ENCODE results near the gene FSHR.
A peak's percentile ranks its signal among the peaks of the same experiment; 100 is the strongest.

FSHR gene

DNA sequence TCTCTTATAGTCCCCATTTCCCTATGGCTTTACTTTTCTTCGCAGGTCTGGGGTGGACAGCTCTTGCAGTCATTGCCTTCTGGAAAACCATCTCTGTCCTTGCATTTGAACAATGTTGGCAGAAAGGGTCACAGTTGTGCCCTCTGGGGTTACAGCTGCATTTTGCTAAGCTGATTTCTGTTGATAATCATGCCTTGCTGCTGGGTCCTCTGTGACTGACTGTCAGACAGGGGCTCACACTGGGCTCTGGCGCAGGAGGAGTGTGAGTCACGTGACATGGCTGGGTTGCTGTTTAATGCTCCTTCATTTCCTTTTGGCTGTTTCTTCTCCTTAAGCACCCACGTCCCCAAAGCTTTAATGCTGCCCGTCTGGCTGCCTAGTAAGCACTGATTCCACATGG lies 202.2 kb downstream of the FSHR start:
- no peak for DNase-seq

DNA sequence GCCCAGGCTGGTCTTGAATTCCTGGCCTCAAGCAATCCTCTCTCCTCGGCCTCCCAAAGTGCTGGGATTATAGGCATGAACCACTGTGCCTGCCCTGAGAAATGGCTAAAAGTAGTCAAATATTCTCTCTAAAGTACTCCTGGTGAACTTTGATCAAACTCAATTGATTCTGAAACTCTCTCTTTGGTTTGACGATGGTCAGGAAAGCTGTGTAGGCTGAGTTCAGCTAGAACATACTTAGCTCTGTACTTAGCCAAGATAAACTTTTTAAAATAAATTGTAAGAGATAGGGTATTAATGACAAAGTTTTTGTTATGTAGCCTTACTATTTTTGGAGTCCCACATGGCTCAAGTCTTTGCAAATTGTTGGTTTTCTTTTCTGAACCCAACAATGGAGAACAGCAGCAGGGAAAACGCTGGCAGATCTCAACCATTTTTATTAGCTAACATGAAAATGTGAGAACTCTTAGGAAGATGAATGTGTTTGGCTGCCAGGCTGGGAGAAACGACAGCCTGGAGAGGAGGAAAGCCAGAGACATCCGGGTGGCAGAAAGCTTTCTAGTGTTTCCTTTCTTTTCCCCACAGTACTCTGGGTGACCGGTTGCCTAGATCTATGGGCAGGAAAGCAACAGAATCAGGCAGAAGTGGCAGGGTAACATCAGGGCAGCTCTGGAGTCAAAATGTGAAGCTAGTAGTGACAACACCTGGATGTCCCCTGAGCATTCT lies 205.8 kb downstream of the FSHR start:
- no peak for DNase-seq

DNA sequence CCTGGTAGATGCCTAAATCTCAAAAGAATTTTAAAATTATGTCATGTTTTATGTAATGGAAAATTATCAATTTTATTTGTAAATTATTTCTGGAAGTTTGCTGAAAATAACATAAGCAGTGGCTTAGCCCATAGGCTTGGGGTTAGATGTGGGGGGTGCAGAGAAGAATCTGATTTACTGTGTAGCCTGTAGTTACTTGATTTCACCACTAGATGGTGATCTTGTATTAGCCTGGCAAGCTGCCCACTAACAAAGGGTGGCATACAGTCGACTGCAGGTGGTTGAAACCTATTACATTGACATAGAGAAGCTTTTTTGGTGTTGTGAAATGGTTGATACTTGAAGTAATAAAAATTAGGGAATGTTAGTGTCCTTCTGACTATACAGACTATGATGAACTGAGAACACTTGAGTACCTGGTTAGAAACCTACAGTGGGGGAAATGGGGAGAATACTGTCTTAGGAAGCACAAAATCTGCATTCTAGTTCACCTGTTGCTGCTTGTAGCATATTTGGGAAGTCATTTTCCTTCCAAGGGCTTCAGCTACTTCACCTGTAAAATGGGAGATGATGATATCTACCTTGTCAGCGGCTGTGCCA lies 207.8 kb downstream of the FSHR start:
- peak; percentile 38 for DNase-seq

DNA sequence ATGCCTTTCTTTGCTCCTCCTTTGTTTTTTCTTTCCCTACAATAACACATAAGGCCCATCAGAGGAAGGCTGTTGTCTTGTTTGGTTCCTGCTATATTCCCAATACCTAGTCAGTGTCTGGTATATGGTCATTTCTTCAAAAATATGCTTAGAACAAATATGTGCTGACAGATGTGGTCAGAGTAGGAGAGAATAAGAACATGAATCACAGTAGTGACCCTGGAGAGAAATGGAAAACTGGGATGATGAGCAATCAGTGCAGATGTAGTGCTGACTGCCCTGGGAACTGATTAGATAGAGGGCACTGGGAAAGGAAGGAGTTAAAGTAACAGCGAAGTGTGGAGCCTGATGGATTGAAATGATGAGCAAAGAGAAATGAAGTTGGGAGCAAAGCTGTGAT lies 209.4 kb downstream of the FSHR start:
- no peak for DNase-seq

DNA sequence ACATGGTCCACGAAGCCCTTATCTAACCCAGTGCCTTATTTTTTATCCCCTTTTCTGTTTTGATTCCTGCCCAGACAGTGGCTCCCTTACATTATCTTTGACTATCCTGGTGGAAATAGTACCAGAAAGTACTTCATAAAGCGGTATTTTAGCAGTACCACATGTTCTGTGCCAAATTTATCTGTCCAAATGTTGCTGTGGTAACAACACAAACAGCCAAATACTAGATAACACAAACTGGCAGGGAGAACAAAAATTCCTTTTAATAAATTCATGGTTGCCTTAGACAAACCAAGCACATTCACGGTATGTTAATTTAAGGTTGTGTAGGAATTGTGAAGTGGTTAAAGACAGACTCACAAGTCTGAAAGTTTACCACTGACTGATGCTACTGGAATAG lies 210.9 kb downstream of the FSHR start:
- no peak for DNase-seq

DNA sequence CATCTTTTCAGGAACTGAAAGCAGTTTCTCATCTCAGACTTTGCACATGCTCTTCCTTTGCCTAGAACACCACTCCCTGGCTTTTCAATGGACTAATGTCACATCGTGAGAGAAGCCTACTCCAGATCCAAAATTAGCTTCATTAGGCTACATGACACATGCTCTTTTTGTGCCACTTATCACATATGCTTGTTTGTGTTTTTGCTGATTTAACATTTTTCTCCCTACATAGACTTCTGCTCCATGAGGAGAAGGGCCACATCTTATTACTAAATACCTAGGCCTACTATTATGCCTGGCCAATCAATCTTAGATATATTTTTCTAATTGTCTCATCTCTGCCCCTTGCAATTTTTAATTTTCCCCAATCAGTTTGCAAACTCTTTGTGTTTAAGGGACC lies 212.4 kb downstream of the FSHR start:
- DNase-seq = no peak

DNA sequence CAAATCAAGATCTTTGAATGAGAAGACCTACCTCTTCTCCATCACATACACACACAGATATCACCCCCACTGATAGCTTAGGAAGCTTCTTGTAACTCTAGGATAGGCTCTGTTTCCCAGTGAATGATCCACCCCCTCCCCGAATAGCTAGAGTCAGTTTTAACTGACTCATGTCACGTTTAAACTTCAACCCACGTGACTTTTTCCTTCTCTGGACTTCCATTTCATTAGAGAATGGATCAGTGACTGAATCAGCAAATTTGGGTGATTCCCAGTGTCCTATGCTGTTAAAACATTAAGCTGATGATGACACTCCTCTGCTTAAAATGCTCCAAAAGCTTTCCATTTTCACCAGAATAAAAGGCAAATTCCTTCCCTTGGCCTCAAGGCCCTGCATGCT lies 212.9 kb downstream of the FSHR start:
- DNase-seq = no peak

DNA sequence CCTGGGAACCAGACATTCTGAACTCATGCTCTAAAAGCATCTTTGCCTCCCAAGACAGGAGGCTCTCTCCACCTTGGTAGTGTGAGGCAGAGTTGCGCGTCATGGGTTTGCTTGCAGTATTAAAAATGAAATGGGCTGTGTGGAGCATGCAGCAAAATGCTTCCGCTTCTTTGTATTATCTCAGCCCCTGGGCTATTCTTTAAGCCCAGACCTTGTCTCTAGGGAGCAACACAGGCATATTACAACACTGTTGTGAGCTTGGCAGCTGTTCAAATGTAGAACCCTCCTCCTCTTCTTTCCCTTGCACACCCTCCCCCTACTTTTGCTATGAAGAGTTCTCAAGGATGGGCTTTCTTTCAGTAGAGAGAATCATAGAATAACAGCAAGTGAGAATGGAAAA lies 213.7 kb downstream of the FSHR start:
- no peak for DNase-seq

DNA sequence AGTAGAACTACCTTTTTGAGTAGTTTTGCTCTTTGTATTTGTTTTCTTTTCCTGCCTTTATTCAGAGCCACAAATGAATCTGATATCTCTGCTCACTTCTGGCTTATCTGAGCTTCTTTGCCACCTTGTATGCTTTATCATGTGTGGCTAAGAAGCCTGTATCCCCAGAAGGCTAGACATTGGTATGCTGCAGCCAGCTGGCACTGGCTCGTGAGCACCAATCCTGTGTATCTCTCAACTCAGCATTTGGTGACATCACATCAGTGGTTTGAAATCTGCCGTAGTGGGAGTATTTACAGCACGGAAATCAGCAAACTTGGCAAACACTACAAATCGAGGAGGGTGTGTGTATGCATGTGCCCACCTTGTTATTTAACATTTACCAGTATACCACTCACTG lies 215.1 kb downstream of the FSHR start:
- no peak for DNase-seq

DNA sequence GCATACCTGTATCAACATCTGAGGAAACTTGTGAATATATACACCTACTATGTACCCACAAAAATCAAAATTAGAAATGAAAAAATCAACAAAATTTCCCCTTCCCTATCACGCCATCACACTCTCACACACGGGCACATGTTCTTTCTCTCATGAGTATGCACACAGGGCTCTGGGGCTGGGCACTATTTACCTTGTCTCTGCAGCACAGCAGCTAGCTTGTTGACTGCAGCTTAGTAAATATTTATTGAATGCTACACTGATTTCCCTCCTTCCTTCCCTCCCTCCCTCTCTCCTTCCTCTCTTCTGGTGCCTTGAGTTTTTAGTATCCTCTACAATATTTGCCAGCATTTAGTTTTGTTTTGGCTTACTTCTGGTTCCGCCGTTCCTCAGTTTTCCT lies 216.1 kb downstream of the FSHR start:
- DNase-seq = no peak

DNA sequence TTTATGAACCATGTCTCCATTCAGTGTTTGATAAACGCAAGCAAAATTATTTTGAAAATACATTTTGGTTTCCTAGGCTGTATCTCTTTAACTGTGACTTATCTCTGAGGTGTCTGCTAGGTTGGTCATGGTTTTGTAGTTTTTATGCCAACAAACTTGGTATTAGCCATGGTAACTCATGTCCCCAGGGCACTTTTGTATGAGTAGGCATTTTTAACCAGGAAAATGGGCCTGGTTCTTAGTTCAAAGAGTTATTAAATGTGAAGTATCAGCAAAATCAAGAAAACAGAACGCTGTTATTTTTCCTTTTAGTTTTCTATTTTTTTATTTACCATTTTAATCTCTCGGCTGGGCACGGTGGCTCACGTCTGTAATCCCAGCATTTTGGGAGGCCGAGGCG lies 219.5 kb downstream of the FSHR start:
- no peak for DNase-seq

DNA sequence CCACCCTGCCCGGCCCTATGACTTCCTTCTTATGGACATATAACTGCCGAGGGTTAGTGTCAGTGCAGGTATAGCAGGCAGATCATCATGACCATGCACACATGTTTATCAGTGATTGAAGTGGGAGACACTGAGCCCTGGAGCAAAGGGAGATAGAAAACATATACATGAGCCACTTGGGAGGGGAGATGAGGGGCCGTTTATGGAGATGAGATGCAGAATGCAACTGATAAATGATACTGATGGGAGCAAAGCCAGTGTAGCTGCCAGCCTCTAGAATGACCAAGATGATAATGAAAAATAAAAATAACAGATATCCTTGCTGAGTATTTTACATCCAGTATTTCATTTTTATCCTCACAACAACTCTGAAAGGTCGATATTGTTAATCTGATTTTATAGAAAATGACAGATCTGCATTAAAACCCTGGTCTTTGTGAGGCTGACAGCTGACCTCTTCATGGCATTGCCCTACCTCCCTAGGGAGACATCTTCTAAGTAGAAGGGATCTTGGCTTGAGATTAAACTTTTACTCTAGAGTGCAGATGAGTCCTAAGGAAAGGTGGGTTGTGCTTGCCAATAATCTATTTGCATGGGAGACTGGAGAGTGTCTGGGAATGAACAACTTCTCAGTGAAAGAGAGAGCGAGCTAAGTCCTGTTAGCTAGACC lies 220.4 kb downstream of the FSHR start:
- DNase-seq = no peak

DNA sequence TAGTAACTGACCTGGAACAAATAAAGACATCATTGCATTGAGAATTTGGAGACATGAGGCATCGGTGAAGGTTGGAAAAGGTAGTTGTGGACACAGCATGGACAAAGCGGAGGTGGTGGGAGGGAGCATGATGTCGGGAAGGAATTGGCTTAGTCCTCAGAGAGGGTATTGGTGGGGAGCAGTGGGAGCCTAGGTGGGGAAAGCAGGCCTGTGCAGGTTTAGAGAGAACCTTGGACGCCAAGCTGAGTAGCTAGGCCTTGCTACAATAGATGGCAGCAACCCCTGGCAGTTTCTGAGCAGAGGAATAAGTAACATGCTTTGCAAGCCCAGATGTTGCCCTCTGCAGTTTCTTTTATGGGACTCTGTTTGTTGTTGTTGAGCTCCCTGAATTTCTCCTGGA lies 221.6 kb downstream of the FSHR start:
- DNase-seq = no peak

DNA sequence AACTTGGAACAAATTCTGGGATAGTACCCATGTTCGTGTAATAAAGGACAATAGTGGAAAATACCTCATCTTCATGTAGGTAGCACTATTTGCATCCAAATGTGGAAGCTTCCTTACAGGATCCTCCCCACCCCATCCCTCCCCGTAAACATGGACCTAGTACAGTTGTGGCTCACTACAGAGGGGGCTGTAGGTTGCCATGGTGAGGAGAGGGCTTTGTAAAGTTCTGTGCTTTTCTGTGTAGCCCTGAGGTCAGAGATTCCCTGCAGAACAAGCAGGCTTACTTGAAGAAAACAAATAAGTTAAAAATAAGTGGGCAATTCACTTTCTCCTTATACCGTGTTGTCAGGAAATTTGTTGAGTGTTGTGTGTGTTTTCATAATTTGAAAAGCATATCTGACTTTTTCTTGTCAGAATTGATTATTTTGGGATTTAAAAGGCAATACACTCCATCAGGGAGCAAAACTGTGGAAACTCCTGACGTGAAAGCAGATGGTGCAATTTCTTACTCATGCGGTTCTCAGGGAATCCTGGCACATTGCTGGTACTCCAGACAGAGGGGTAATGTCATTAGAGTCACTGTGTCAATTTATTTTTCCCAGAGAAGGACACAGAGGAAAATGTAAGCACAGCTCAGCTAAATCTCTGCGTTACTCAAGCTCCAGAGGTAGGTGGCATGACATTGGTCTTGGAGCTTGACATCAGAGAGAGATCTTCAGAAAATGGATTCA lies 224.6 kb downstream of the FSHR start:
- no peak for DNase-seq

DNA sequence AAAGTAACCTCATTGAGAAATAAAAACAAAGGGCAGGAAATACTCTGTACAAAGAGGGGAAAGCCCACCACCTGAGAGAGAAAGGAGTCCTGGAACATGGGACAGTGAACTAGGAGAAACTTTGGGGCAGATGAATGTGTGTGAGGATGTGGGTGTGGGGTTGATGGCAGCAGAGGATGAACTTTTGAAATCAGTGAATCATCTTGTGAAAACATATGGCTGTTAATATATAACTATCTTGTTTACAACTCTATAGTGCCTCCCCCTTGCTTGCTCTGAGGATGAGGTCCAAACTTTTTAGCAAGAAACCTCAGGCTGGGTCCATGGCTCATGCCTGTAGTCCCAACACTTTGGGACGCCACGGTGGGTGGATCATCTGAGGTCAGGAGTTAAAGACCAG lies 227.0 kb downstream of the FSHR start:
- DNase-seq = no peak

DNA sequence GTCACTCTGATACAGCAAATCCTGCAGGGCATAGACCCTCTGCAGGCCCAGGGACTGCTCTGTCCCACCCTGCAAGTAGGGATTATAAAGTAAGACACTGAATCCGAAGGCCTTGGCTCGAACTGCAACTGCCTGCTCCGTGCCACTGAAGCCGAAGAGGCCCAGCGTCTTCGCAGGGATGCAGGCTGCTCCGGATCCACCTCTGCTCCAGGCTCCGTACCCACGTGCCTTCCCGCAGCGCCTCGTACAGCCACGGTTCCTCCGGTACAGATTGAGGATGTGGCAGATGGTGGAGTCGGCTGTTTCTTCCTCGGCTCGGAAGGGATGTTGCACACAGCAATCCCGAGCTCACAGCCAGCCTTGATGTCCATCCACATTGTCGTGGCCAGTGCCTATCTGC lies 238.4 kb downstream of the FSHR start:
- no peak for DNase-seq

DNA sequence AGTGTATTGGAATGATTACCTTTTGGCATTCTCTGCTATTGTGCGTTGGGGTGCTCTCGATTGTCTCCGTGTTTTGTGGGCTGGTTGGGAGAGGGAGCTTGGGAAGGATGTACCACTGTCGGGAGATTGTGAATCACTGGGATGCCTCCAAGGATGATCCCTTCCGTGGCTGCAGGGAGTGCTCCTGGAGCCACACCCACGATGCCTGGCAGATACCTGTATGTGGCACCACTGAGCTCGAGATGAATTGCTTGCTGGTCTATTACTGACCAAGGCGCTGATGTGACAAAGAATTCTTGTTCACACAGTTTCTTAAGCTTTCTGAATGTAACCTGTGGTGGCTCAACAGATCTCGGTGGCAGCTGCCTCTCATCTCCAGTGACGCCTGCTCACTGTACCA lies 239.1 kb downstream of the FSHR start:
- DNase-seq = no peak

DNA sequence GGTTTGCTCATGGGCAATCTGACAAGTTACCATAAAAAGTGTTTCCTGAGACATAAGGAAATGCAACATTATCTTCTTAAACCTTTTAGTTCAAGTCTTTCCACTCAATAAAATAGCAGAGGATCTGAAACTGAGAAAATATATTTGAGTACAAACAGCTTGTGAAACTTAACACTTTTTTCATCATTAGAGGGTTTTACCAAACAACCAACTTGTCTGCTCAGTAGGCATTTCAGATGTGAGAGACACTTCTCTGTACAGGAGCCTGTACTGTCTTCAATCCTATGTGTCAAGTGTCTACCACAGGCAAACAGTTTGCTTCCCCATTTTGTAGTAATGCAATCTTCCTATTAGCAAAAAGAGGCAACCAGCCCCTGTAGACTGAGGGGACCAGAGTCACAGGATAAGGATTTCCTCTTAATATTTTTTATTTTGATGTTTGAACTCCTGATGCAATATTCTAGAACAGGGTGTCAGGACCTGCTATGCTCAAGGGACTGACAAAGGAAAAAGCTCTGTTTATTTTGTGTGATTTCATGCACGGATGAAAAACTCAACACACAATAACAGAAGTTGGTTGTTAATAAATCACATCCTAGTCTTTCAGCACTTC lies 239.7 kb downstream of the FSHR start:
- DNase-seq = no peak
